ENCODE data around the gene EIF4B. TPM values are rescaled to one million over a fixed set of nuclear protein-coding genes. Genes with fewer than 3 reads are reported as not detected.

The EIF4B gene
- total RNA-seq, 4 donors from 2014 or later: 404 to 559 (median 485) TPM

GRCh38 chr12:53057816-53058500 lies 51.7 kb downstream of the EIF4B start:
- WGBS: 90% methylated on average over 13 of the region's 13 CpGs
- Histone ChIP-seq H3K27ac (no peak overlapping the region), H3K27me3 (no peaks in the 10 kb centered on the region), H3K36me3 (peaks cover 70% of the 10 kb centered on the region), H3K4me3 (no peak overlapping the region), H3K9me3 (no peaks in the 10 kb centered on the region), H3K4me1 (peaks cover 63% of the 10 kb centered on the region)
- peak in 1 of 2 donors; percentile 64 for DNase-seq (ENCODE audit: low spot score in 2 of 2)
- TF ChIP-seq CTCF (IDR thresholded peaks at IDR 0.05) (no peak), POLR2A (IDR thresholded peaks at IDR 0.05) (no peak), POLR2AphosphoS5 (IDR thresholded peaks at IDR 0.05) (no peak), EP300 (IDR thresholded peaks at IDR 0.05) (no peak)

- Histone ChIP-seq H3K9me3 (no peaks in the 10 kb centered on the region), H3K27ac (no peak overlapping the region), H3K4me3 (no peak overlapping the region), H3K36me3 (peaks cover 79% of the 10 kb centered on the region), H3K27me3 (no peaks in the 10 kb centered on the region), H3K4me1 (peaks cover 63% of the 10 kb centered on the region)
- DNase-seq (ENCODE audit: low spot score in 2 of 2): peak; percentile 66 to 79
- no peak for TF ChIP-seq EP300 (IDR thresholded peaks at IDR 0.05)
- TF ChIP-seq POLR2A (IDR thresholded peaks at IDR 0.05): no peak
- TF ChIP-seq CTCF (IDR thresholded peaks at IDR 0.05): no peak
- TF ChIP-seq POLR2AphosphoS5 (IDR thresholded peaks at IDR 0.05): no peak
- WGBS: 85% methylated on average over 25 of the region's 35 CpGs
These were observed 52.6 kb downstream of the EIF4B start for GRCh38 chr12:53058674-53059433.

- no peaks in the 10 kb centered on the region for H3K27me3 ChIP-seq
- H3K36me3 ChIP-seq: peaks cover 85% of the 10 kb centered on the region
- H3K4me3 ChIP-seq: no peak overlapping the region
- no peaks in the 10 kb centered on the region for H3K9me3 ChIP-seq
- H3K4me1 ChIP-seq: peaks cover 66% of the 10 kb centered on the region
- WGBS: 80% methylated on average over 8 of the region's 24 CpGs
- TF ChIP-seq POLR2AphosphoS5 (IDR thresholded peaks at IDR 0.05) (no peak), EP300 (IDR thresholded peaks at IDR 0.05) (no peak), CTCF (IDR thresholded peaks at IDR 0.05) (no peak), POLR2A (IDR thresholded peaks at IDR 0.05) (no peak)
- peak overlapping the region; percentile 18 for H3K27ac ChIP-seq
- DNase-seq (ENCODE audit: low spot score in 2 of 2): peak in 1 of 2 donors; percentile 80
These were observed 53.3 kb downstream of the EIF4B start for GRCh38 chr12:53059434-53060063.

GRCh38 chr12:53060064-53060720 lies 53.9 kb downstream of the EIF4B start:
- H3K4me1 ChIP-seq: peaks cover 68% of the 10 kb centered on the region
- no peak overlapping the region for H3K4me3 ChIP-seq
- TF ChIP-seq POLR2AphosphoS5 (IDR thresholded peaks at IDR 0.05): no peak
- TF ChIP-seq CTCF (IDR thresholded peaks at IDR 0.05): no peak
- TF ChIP-seq EP300 (IDR thresholded peaks at IDR 0.05): no peak
- TF ChIP-seq POLR2A (IDR thresholded peaks at IDR 0.05): no peak
- peak in 1 of 2 donors; percentile 76 for DNase-seq (ENCODE audit: low spot score in 2 of 2)
- H3K27ac ChIP-seq: peak overlapping the region; percentile 18
- no peaks in the 10 kb centered on the region for H3K9me3 ChIP-seq
- no peaks in the 10 kb centered on the region for H3K27me3 ChIP-seq
- WGBS: 83% methylated on average over 17 of the region's 17 CpGs
- peaks cover 90% of the 10 kb centered on the region for H3K36me3 ChIP-seq

All from suprapubic skin (tissue), 4 donors.